Measurements from ENCODE around the gene KCNIP1. TPM values are rescaled to one million over a fixed set of nuclear protein-coding genes. Genes with fewer than 3 reads are reported as not detected.

The KCNIP1 gene
- polyA plus RNA-seq, 1 donor (not counting 4 experiments of a cell fraction or from before 2014, with no cell fraction given) = not detected

- Histone ChIP-seq H3K4me3 (ENCODE audit: control insufficient read depth in 2 of 3, extremely low read depth in 1 of 3, insufficient read depth in 2 of 3, low read depth in 1 of 3, low read length in 3 of 3) (no peak overlapping the region), H3K79me2 (ENCODE audit: control insufficient read depth, insufficient read depth, low read length) (no peaks in the 10 kb centered on the region), H3K9me1 (ENCODE audit: control insufficient read depth, extremely low read depth, insufficient read depth, low read length) (no peaks in the 10 kb centered on the region), H2AFZ (ENCODE audit: control insufficient read depth, low read length) (no peak overlapping the region), H3K9me3 (ENCODE audit: control insufficient read depth, low read depth, low read length) (no peaks in the 10 kb centered on the region), H3K9ac (ENCODE audit: control insufficient read depth, extremely low read depth, insufficient read depth, low read length) (no peak overlapping the region), H3K4me2 (ENCODE audit: control insufficient read depth, extremely low read depth, insufficient read depth, low read depth, low read length) (no peak overlapping the region), H3K4me1 (ENCODE audit: control insufficient read depth, extremely low read depth, insufficient read depth, low read length) (no peaks in the 10 kb centered on the region), H3K27ac (ENCODE audit: control insufficient read depth, insufficient read depth, low read length) (no peak overlapping the region), H3K36me3 (ENCODE audit: control insufficient read depth in 2 of 2, extremely low read depth in 1 of 2, insufficient read depth in 2 of 2, low read length in 2 of 2) (no peaks in the 10 kb centered on the region), H4K20me1 (ENCODE audit: control insufficient read depth, extremely low read depth, insufficient read depth, low read length) (no peaks in the 10 kb centered on the region), H3K27me3 (ENCODE audit: control insufficient read depth, extremely low read depth, insufficient read depth, low read length) (no peaks in the 10 kb centered on the region)
- dilution Hi-C loops (cut with MboI; ENCODE audit: extremely low pct_ligation_motif_present, low sequenced_read_pairs) = no loop called here
- no peak for TF ChIP-seq EZH2 (IDR thresholded peaks at IDR 0.05; ENCODE audit: low read length)
- no peak for TF ChIP-seq CTCF (optimal IDR thresholded peaks at IDR 0.05 in 1 of 3, IDR thresholded peaks at IDR 0.05 in 1 of 3, conservative IDR thresholded peaks at IDR 0.05 in 1 of 3; ENCODE audit: extremely low read depth in 1 of 3, insufficient read depth in 2 of 3, low read length in 3 of 3)
- FAIRE-seq = no peak
- DNase-seq (ENCODE audit: low read depth, low spot score) = no peak
Measured at GRCh38 chr5:170720984-170721383, 217.2 kb downstream of the KCNIP1 start.

DNA sequence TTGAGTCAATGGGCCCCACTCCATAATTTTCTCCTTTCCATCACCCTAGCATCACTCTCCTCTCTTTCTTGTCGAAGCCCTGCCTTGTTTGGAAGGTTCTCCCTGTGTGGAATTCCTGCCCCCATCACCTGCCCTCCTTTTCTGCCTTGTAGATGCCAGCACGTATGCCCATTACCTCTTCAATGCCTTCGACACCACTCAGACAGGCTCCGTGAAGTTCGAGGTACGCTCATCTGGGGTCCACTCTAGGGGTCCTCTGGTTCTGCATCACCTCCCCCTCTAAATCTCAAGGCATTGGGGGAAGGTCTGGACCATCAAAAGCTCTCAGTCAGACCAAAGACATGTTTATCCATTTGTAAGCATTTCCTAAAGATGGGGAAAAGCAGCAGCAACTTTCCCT, 217.9 kb downstream of the KCNIP1 start:
- DNase-seq (ENCODE audit: low read depth, low spot score) (no peak), FAIRE-seq (no peak)
- dilution Hi-C loops (cut with MboI; ENCODE audit: extremely low pct_ligation_motif_present, low sequenced_read_pairs) = no loop called here
- H3K4me3 ChIP-seq (ENCODE audit: control insufficient read depth in 2 of 3, extremely low read depth in 1 of 3, insufficient read depth in 2 of 3, low read depth in 1 of 3, low read length in 3 of 3) = no peak overlapping the region
- H3K4me2 ChIP-seq (ENCODE audit: control insufficient read depth, extremely low read depth, insufficient read depth, low read depth, low read length) = no peak overlapping the region
- no peaks in the 10 kb centered on the region for H3K4me1 ChIP-seq (ENCODE audit: control insufficient read depth, extremely low read depth, insufficient read depth, low read length)
- no peak overlapping the region for H2AFZ ChIP-seq (ENCODE audit: control insufficient read depth, low read length)
- no peaks in the 10 kb centered on the region for H3K9me1 ChIP-seq (ENCODE audit: control insufficient read depth, extremely low read depth, insufficient read depth, low read length)
- TF ChIP-seq CTCF (optimal IDR thresholded peaks at IDR 0.05 in 1 of 3, IDR thresholded peaks at IDR 0.05 in 1 of 3, conservative IDR thresholded peaks at IDR 0.05 in 1 of 3; ENCODE audit: extremely low read depth in 1 of 3, insufficient read depth in 2 of 3, low read length in 3 of 3) (no peak), EZH2 (IDR thresholded peaks at IDR 0.05; ENCODE audit: low read length) (no peak)
- H3K27me3 ChIP-seq (ENCODE audit: control insufficient read depth, extremely low read depth, insufficient read depth, low read length) = no peaks in the 10 kb centered on the region
- no peaks in the 10 kb centered on the region for H3K79me2 ChIP-seq (ENCODE audit: control insufficient read depth, insufficient read depth, low read length)
- no peaks in the 10 kb centered on the region for H3K9me3 ChIP-seq (ENCODE audit: control insufficient read depth, low read depth, low read length)
- H4K20me1 ChIP-seq (ENCODE audit: control insufficient read depth, extremely low read depth, insufficient read depth, low read length) = no peaks in the 10 kb centered on the region
- H3K9ac ChIP-seq (ENCODE audit: control insufficient read depth, extremely low read depth, insufficient read depth, low read length) = no peak overlapping the region
- H3K36me3 ChIP-seq (ENCODE audit: control insufficient read depth in 2 of 2, extremely low read depth in 1 of 2, insufficient read depth in 2 of 2, low read length in 2 of 2) = no peaks in the 10 kb centered on the region
- no peak overlapping the region for H3K27ac ChIP-seq (ENCODE audit: control insufficient read depth, insufficient read depth, low read length)

Data from keratinocyte (primary cell).